Urinary bladder (tissue), 4 donors: ENCODE measurements around the gene AACS. TPM values are rescaled to one million over a fixed set of nuclear protein-coding genes. Genes with fewer than 3 reads are reported as not detected.

Source experiments
- DNase-seq: peaks from one replicate; pipeline ENCODE4 v3.0.0-alpha.2; 2015; ENCODE audit errors: extremely low spot score
- H3K27ac ChIP-seq: one replicate; pipeline ENCODE4 v1.5.1; 2013; ENCODE audit warnings: low read depth, mild to moderate bottlenecking, moderate library complexity
- H3K36me3 ChIP-seq: one replicate; pipeline ENCODE4 v1.6.1; 2013; ENCODE audit warnings: mild to moderate bottlenecking, moderate library complexity; ENCODE audit not compliant: insufficient read depth
- H3K4me1 ChIP-seq: one replicate; pipeline ENCODE4 v1.6.1; 2013; ENCODE audit warnings: mild to moderate bottlenecking, moderate library complexity; ENCODE audit not compliant: insufficient read depth
- H3K4me3 ChIP-seq: one replicate; pipeline ENCODE4 v1.5.1; 2013; ENCODE audit warnings: low read depth, low read length
- WGBS: extraction: QIAGEN DNeasy Blood & Tissue Kit; methylation state at CpG from one replicate; pipeline ENCODE4 v1.1.7; 2013; 5-methylcytosine and 5-hydroxymethylcytosine counted together
- polyA plus RNA-seq: library from polyadenylated mRNA; stranded (reverse); fragments of 200-250 nt; gene quantifications from one replicate; pipeline ENCODE4 v1.2.3, GENCODE V29; 2013
- total RNA-seq: library from RNA; depleted of rRNA; stranded (reverse); fragments of >200 nt; gene quantifications from one replicate; pipeline ENCODE4 v1.2.3, GENCODE V29; 2014
- donor health status: healthy with polysubstance abuse.
- donor health status: healthy.

Gene AACS
- total and polyA plus RNA-seq, 2 donors, result 14.1 to 14.9 TPM

GRCh38 chr12:125145196-125145595, 80.0 kb downstream of the AACS start:
- Histone ChIP-seq H3K4me1 (no peaks in the 10 kb centered on the region), H3K27ac (no peak overlapping the region), H3K36me3 (no peaks in the 10 kb centered on the region), H3K4me3 (no peak overlapping the region)
- DNase-seq, result no peak
- WGBS, result 72% methylated on average over 12 of the region's 12 CpGs

GRCh38 chr12:125148316-125148715, 83.1 kb downstream of the AACS start:
- 87% methylated on average over 6 of the region's 6 CpGs for WGBS
- H3K36me3 ChIP-seq, result no peaks in the 10 kb centered on the region
- no peak overlapping the region for H3K27ac ChIP-seq
- H3K4me3 ChIP-seq, result no peak overlapping the region
- DNase-seq, result no peak
- H3K4me1 ChIP-seq, result no peaks in the 10 kb centered on the region

DNA sequence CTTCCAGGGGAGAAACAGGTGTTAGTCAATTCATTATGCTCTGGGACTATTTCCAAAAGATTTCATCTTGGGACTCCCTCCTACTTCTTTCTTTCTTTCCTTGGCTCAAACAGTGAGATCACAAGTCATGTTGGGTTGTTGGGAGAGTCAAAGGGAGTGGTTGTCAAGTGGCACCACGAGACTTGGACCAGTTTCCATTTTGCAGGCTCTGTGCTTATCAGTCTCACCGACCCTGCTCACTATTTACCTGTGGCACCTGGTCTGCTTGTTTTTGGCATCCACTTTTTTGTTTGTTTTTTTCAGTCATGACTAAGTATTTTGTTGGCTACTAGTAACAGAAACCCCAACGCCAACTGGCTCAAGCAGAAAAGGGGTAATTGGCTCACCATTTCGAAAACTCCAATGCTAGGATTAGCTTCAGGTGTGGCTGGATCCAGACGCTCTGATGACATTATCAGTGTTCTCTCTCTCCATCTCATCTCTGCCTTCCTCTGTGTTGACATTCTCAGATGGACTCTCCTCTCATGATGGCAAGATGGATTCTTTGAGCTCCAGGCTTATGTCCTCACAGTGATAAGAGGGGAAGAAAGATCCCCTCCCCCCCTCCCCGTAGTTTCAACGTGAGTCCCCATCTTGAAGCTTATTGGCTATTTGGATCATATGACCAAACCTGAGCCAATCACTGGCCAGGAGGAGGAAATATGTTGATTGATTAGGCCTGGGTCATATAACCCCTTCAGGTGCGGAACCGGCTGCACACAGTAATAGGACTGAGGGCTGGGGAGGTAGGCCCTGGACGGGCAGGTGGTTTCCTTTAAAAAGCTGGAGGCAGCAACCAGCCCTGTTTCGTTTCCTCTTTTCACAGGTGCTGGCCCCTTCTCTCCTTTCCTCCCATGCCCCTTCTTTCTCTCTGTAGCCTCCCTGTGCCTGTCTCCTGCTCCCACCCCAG, 84.2 kb downstream of the AACS start:
- Histone ChIP-seq H3K4me1 (no peaks in the 10 kb centered on the region), H3K4me3 (no peak overlapping the region), H3K36me3 (no peaks in the 10 kb centered on the region), H3K27ac (no peak overlapping the region)
- WGBS, result 79% methylated on average over 11 of the region's 11 CpGs
- no peak for DNase-seq

DNA sequence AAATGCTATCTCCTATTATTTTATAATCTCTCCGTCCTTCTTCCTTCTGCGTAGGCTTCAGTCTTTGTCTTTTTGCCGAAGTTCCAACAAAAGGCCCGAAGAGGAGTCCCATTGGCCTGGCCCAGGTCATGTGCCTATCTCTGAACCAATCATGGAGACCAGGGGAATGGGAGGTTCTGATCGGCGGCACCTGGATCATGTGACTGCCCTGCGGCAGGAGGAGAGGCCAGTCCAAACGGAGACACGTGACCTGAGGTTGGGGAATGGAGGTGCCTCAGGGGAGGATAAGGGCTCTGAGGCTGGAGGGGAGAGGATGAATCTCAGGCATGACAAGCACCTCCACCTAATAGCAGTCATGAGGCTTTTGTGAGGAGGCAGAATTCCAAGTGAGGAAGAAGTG, 86.0 kb downstream of the AACS start:
- no peak for DNase-seq
- 91% methylated on average over 9 of the region's 9 CpGs for WGBS
- Histone ChIP-seq H3K36me3 (no peaks in the 10 kb centered on the region), H3K27ac (no peak overlapping the region), H3K4me1 (no peaks in the 10 kb centered on the region), H3K4me3 (no peak overlapping the region)

- 81% methylated on average over 7 of the region's 7 CpGs for WGBS
- DNase-seq, result no peak
- H3K36me3 ChIP-seq, result no peaks in the 10 kb centered on the region
- no peak overlapping the region for H3K4me3 ChIP-seq
- no peaks in the 10 kb centered on the region for H3K4me1 ChIP-seq
- H3K27ac ChIP-seq, result no peak overlapping the region
Measured at GRCh38 chr12:125152463-125152862, 87.2 kb downstream of the AACS start.

DNA sequence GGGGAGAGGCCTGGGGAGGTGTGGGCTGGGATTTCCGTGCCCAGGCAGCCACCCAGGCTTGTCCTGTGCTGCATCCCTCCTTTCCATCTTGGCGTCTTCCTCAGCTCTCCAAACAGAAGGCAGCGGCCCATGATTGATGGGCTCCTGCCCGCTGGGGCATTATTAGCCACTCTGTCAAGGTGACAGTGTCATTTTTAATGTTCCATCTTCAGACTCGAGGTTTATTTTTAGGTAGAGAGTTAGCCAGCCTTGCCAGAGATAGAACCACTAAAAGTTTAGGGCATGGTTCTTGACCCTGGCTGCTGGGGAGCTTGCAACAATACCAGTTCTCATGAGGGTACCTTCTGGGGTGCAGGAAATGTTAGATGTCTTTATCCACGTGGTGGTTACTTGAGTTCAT, 90.1 kb downstream of the AACS start:
- no peak for DNase-seq
- 63% methylated on average over 6 of the region's 6 CpGs for WGBS
- Histone ChIP-seq H3K4me3 (no peak overlapping the region), H3K27ac (no peak overlapping the region), H3K4me1 (no peaks in the 10 kb centered on the region), H3K36me3 (no peaks in the 10 kb centered on the region)

DNA sequence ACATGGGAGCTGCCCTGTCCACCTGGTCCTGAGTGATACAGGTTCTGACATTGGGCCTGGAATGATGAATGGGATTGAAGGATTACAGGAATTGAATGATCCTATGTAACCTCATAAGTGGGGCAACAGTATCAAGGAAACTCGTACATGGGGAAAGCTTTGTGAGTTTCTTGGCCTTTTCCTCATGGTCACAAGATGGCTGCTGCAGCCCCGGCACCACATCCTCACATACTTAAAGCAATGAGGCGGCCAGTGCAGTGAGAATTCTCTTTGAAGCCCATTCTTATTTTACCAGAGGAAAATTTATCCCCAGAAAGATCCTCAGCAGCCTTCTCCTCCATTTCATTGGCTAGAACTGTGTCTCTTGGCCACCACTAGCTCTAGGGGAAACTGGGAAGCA, 91.9 kb downstream of the AACS start:
- no peak for DNase-seq
- Histone ChIP-seq H3K4me1 (no peaks in the 10 kb centered on the region), H3K36me3 (no peaks in the 10 kb centered on the region), H3K27ac (no peak overlapping the region), H3K4me3 (no peak overlapping the region)
- 92% methylated on average over 3 of the region's 3 CpGs for WGBS

- H3K36me3 ChIP-seq, result no peaks in the 10 kb centered on the region
- WGBS, result 62% methylated on average over 3 of the region's 3 CpGs
- DNase-seq, result no peak
- no peaks in the 10 kb centered on the region for H3K4me1 ChIP-seq
- no peak overlapping the region for H3K4me3 ChIP-seq
- no peak overlapping the region for H3K27ac ChIP-seq
Measured at GRCh38 chr12:125159702-125160101, 94.5 kb downstream of the AACS start.

GRCh38 chr12:125160281-125160955, 95.2 kb downstream of the AACS start:
- no peaks in the 10 kb centered on the region for H3K4me1 ChIP-seq
- no peak overlapping the region for H3K4me3 ChIP-seq
- 78% methylated on average over 9 of the region's 9 CpGs for WGBS
- no peak overlapping the region for H3K27ac ChIP-seq
- no peaks in the 10 kb centered on the region for H3K36me3 ChIP-seq
- DNase-seq, result no peak

GRCh38 chr12:125161712-125162022, 96.4 kb downstream of the AACS start:
- Histone ChIP-seq H3K27ac (no peak overlapping the region), H3K36me3 (no peaks in the 10 kb centered on the region), H3K4me3 (no peak overlapping the region), H3K4me1 (no peaks in the 10 kb centered on the region)
- no peak for DNase-seq
- 37% methylated on average over 2 of the region's 2 CpGs for WGBS

DNA sequence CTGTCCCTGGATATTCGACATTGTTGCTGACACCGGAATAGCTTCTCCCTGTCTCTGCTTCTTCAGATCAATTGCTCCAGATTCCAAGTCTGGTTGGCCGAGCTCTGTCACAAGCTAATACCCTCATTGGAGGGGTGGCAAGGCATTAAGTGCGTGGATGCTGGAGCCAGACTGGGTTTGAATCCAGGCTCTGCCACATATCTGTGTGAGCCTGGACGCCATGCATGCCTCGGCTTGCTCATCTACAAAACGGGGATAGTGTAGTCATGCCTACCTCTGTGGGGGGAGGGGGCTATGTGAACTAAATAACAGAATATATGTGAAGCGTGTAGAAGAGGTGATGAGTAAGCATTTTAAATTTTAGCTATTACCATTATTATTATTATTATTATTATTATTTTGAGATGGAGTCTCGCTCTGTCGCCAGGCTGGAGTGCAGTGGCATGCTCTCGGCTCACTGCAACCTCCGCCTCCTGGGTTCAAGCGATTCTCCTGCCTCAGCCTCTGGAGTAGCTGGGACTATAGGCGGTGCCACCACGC, 97.3 kb downstream of the AACS start:
- 90% methylated on average over 15 of the region's 15 CpGs for WGBS
- H3K27ac ChIP-seq, result no peak overlapping the region
- no peaks in the 10 kb centered on the region for H3K4me1 ChIP-seq
- no peak overlapping the region for H3K4me3 ChIP-seq
- DNase-seq, result no peak
- no peaks in the 10 kb centered on the region for H3K36me3 ChIP-seq

- 84% methylated on average over 12 of the region's 12 CpGs for WGBS
- Histone ChIP-seq H3K36me3 (no peaks in the 10 kb centered on the region), H3K27ac (no peak overlapping the region), H3K4me3 (no peak overlapping the region), H3K4me1 (no peaks in the 10 kb centered on the region)
- DNase-seq, result no peak
Measured at GRCh38 chr12:125163148-125163547, 97.9 kb downstream of the AACS start.

DNA sequence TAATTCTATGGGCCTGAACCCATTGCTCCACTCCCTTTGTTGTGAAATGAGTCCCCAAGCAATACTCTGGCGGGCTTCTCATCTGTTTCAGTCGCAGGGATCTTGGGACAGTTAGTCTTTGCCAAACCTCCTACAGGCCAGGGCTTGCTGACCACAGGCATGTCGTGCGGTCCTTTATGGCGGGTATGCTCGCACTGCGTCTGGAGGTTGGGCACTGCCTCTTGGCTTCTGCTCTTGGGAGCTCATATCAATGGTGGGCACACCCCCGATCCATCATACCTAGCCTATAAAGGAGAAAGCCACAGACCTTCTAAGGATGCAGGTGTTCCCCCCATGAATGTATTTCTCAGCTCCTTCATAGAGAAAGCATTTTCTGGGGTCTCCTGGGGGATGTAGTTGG, 99.3 kb downstream of the AACS start:
- H3K27ac ChIP-seq, result no peak overlapping the region
- H3K4me1 ChIP-seq, result no peaks in the 10 kb centered on the region
- H3K4me3 ChIP-seq, result no peak overlapping the region
- H3K36me3 ChIP-seq, result no peaks in the 10 kb centered on the region
- 95% methylated on average over 8 of the region's 8 CpGs for WGBS
- no peak for DNase-seq

GRCh38 chr12:125166041-125166440, 100.8 kb downstream of the AACS start:
- H3K27ac ChIP-seq, result no peak overlapping the region
- no peak for DNase-seq
- 89% methylated on average over 4 of the region's 4 CpGs for WGBS
- no peaks in the 10 kb centered on the region for H3K4me1 ChIP-seq
- no peak overlapping the region for H3K4me3 ChIP-seq
- no peaks in the 10 kb centered on the region for H3K36me3 ChIP-seq
